ENCODE results near the gene BPNT1. TPM values are rescaled to one million over a fixed set of nuclear protein-coding genes. Genes with fewer than 3 reads are reported as not detected.
A peak's percentile ranks its signal among the peaks of the same experiment; 100 is the strongest.

BPNT1 gene
- total and polyA plus RNA-seq, 2 of the 13 experiments (the other 11 are each of a cell fraction or from before 2014, with no cell fraction given) = 35.2 to 43.9 TPM

- Histone ChIP-seq H3K79me2 (ENCODE audit: insufficient read depth, low read length) (peaks cover 23% of the 10 kb centered on the region), H3K9ac (ENCODE audit: insufficient read depth, low read depth, low read length) (peak overlapping the region; percentile 68), H3K27me3 (ENCODE audit: control insufficient read depth in 1 of 2, insufficient read depth in 2 of 2, low read length in 2 of 2) (no peaks in the 10 kb centered on the region; a peak in 1 of 5 replicates), H3K4me3 (replicated peaks in 1 of 3; ENCODE audit: insufficient read depth in 1 of 3, low read depth in 2 of 3, low read length in 3 of 3) (peak overlapping the region; percentile 18 to 64 (median 61)), H4K20me1 (ENCODE audit: insufficient read depth, low read length) (no peaks in the 10 kb centered on the region), H3K27ac (ENCODE audit: extremely low read length, insufficient read depth, low read length) (peak overlapping the region; percentile 88), H3K36me3 (replicated peaks in 1 of 2; ENCODE audit: control insufficient read depth in 1 of 2, insufficient read depth in 2 of 2, low read length in 2 of 2) (peaks cover 1 to 5% of the 10 kb centered on the region in 2 experiments; a peak in 1 of 5 replicates), H3K9me3 (ENCODE audit: low read length) (no peaks in the 10 kb centered on the region), H2AFZ (ENCODE audit: low read length) (peak overlapping the region; percentile 98), H3K4me2 (ENCODE audit: low read depth, low read length) (peak overlapping the region; percentile 78), H3K4me1 (ENCODE audit: insufficient read depth, low read length) (peaks cover 31% of the 10 kb centered on the region)
- ATAC-seq (peak; percentile 5; the same call in 2 of the 3 replicates), DNase-seq (ENCODE audit: low spot score) (no peak), FAIRE-seq (no peak)
- ChIA-PET POLR2A (interaction anchor here (0.7 to 2.5 kb wide), 3 partner anchors 47 to 100 kb away, joined by 3 to 9 read pairs (median 3); partner anchors contain the start of gene EPRS1), CTCF (ENCODE audit: low intra/inter-chr PET ratio, low total read pairs) (no interaction called here)
- intact Hi-C loops (cut with micrococcal nuclease; ENCODE audit: unreplicated experiment) = loop anchor here (1.0 to 2.0 kb wide), 2 partner anchors 47 to 209 kb away; partner anchors contain the start of gene EPRS1
- 2% methylated on average over 12 of the region's 12 CpGs for WGBS (ENCODE audit: low lambda C conversion rate)
- in situ Hi-C loops (cut with HindIII; ENCODE audit: extremely low pct_ligation_motif_present, low pct_unique_long_range_greater_than_20kb) = no loop called here
- BruUV-seq (replicated peaks) = no TSS peak
- TF ChIP-seq RXRB (CRISPR knock-in tag; IDR thresholded peaks at IDR 0.05; ENCODE audit: borderline replicate concordance) = no peak
- no peak for TF ChIP-seq LCORL (IDR thresholded peaks at IDR 0.05)
- TF ChIP-seq LCORL (CRISPR knock-in tag; IDR thresholded peaks at IDR 0.05) = no peak
- no peak for TF ChIP-seq AGO2 (optimal IDR thresholded peaks at IDR 0.05; ENCODE audit: low read depth, low read length)
- TF ChIP-seq FOXA3 (CRISPR knock-in tag; IDR thresholded peaks at IDR 0.05) = peak; percentile 23; the same call in 1 of the 2 replicates
- TF ChIP-seq NR2F6 (IDR thresholded peaks at IDR 0.05) = no peak
- no peak for TF ChIP-seq NR2F6 (CRISPR knock-in tag; IDR thresholded peaks at IDR 0.05)
- TF ChIP-seq KDM5A (IDR thresholded peaks at IDR 0.05; ENCODE audit: borderline replicate concordance, low read length) = no peak
- TF ChIP-seq UBTF (CRISPR knock-in tag; IDR thresholded peaks at IDR 0.05) = no peak
- TF ChIP-seq ZNF749 (CRISPR knock-in tag; IDR thresholded peaks at IDR 0.05; ENCODE audit: borderline replicate concordance) = no peak
- TF ChIP-seq SMARCE1 (IDR thresholded peaks at IDR 0.05; ENCODE audit: borderline replicate concordance) = no peak
- no peak for TF ChIP-seq MTA1 (CRISPR knock-in tag; IDR thresholded peaks at IDR 0.05; ENCODE audit: borderline replicate concordance)
- no peak for TF ChIP-seq NFE2L1 (CRISPR knock-in tag; IDR thresholded peaks at IDR 0.05; ENCODE audit: borderline replicate concordance)
- TF ChIP-seq ESRRA (CRISPR knock-in tag; IDR thresholded peaks at IDR 0.05; ENCODE audit: low read depth) = no peak
- TF ChIP-seq BCL6 (CRISPR knock-in tag; IDR thresholded peaks at IDR 0.05) = 0 out of 2 replicates have a peak, but pooled peaks have one; percentile 34
- no peak for TF ChIP-seq ZNF256 (CRISPR knock-in tag; conservative IDR thresholded peaks at IDR 0.05)
- TF ChIP-seq BATF2 (CRISPR knock-in tag; IDR thresholded peaks at IDR 0.05) = no peak
- 0 out of 2 replicates have a peak, but pooled peaks have one; percentile 22 for TF ChIP-seq POLR2AphosphoS5 (IDR thresholded peaks at IDR 0.05; ENCODE audit: low read depth, low read length)
- TF ChIP-seq STAT5B (CRISPR knock-in tag; IDR thresholded peaks at IDR 0.05) = no peak
- peak; percentile 49; the same call in 1 of the 2 replicates for TF ChIP-seq SP5 (CRISPR knock-in tag; IDR thresholded peaks at IDR 0.05; ENCODE audit: borderline replicate concordance, low read depth)
- no peak for TF ChIP-seq CREB1 (IDR thresholded peaks at IDR 0.05)
- peak; percentile 54; the same call in 1 of the 2 replicates for TF ChIP-seq CREB1 (CRISPR knock-in tag; IDR thresholded peaks at IDR 0.05)
- no peak for TF ChIP-seq HHEX (CRISPR knock-in tag; IDR thresholded peaks at IDR 0.05)
- TF ChIP-seq SAP130 (CRISPR knock-in tag; IDR thresholded peaks at IDR 0.05; ENCODE audit: low read depth) = 0 out of 2 replicates have a peak, but pooled peaks have one; percentile 13
- no peak for TF ChIP-seq JARID2 (CRISPR knock-in tag; IDR thresholded peaks at IDR 0.05; ENCODE audit: insufficient replicate concordance)
Observed at GRCh38 chr1:220093361-220094015, 3.9 kb upstream of the BPNT1 start.

Data from HepG2 (cell line).